ENCODE data around the gene CAVIN2.

DNA sequence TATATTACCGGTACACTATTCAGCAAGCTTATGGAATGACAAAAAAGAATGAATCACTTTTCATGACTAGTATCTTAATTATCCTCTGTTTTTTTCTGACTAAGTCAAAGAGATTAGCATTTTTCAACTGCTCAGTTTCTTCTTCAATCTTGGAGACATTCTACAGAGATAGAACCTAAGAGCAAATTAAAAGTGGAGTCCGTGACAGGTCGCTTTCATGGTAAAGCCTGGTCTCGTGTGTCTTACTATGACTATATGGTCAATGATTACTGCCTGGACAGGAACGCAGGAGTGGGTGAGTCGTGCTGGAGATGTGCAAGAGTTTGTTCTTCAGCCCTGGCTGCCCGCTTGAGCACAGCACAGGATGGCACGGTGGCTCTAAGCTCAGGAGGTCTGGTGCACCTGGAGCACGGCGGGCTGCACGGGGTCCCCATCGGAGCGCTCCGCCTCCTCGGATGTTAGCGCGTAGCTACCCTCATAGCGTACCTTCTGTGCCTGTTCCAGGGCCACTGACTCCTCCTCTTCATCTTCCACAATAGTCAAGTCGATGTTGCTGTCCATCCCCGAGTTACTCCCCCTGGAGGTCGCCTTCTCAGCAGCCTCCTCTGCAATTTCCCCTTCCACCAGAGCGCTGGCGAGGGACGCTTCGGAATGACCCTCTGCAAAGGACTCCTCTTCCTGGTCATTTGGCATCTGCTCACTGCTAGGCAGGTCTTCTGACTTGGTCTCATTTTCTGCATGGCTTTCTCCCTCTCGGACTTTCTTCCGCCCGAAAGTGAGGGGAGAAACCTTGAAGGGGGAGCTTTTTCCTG lies 11.1 kb downstream of the CAVIN2 start:
- TF ChIP-seq TARDBP (IDR thresholded peaks at IDR 0.05), result no peak
- TF ChIP-seq FOXK2 (IDR thresholded peaks at IDR 0.05), result no peak
- TF ChIP-seq, protein P1, sequence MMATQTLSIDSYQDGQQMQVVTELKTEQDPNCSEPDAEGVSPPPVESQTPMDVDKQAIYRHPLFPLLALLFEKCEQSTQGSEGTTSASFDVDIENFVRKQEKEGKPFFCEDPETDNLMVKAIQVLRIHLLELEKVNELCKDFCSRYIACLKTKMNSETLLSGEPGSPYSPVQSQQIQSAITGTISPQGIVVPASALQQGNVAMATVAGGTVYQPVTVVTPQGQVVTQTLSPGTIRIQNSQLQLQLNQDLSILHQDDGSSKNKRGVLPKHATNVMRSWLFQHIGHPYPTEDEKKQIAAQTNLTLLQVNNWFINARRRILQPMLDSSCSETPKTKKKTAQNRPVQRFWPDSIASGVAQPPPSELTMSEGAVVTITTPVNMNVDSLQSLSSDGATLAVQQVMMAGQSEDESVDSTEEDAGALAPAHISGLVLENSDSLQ (IDR thresholded peaks at IDR 0.05), result no peak
- TF ChIP-seq SP1 (IDR thresholded peaks at IDR 0.05), result no peak
- no peak for TF ChIP-seq HDGF (IDR thresholded peaks at IDR 0.05; ENCODE audit: borderline replicate concordance)
- no peak for TF ChIP-seq CTBP1 (IDR thresholded peaks at IDR 0.05; ENCODE audit: borderline replicate concordance)
- no peak for TF ChIP-seq NFRKB (IDR thresholded peaks at IDR 0.05)
- no peak for TF ChIP-seq FOXM1 (IDR thresholded peaks at IDR 0.05; ENCODE audit: borderline replicate concordance)
- TF ChIP-seq ELF4 (IDR thresholded peaks at IDR 0.05), result no peak
- no peak for TF ChIP-seq SUZ12 (IDR thresholded peaks at IDR 0.05)
- no peak for TF ChIP-seq L3MBTL2 (conservative IDR thresholded peaks at IDR 0.05)
- TF ChIP-seq LEF1 (IDR thresholded peaks at IDR 0.05; ENCODE audit: borderline replicate concordance), result no peak
- no peak for TF ChIP-seq BHLHE40 (IDR thresholded peaks at IDR 0.05; ENCODE audit: borderline replicate concordance)
- TF ChIP-seq ZNF384 (IDR thresholded peaks at IDR 0.05), result no peak

All from HEK293T (cell line).